BLaER1 treated with 17β-estradiol and CSF1 and Interleukin-3, amounts not matched to agents 10 nM and 100 nM (cell line): ENCODE results near the gene MYO1D.
"Not testable (repeated sequence)": the region's sequence is repeated elsewhere in the genome, so short reads cannot be mapped to it uniquely, and the experiment has no call there.

Experiments
- H3K27ac ChIP-seq, 11 experiments: shearing (Covaris generic); formaldehyde crosslinking; 2 replicates each; pipeline ENCODE4 v1.8.1; 2022
- H3K27me3 ChIP-seq, 11 experiments: shearing (Covaris generic); formaldehyde crosslinking; 2 replicates each; pipeline ENCODE4 v1.8.1; 2022
- H3K36me3 ChIP-seq, 11 experiments: shearing (Covaris generic); formaldehyde crosslinking; 2 replicates each; pipeline ENCODE4 v1.8.1; 2022
- H3K4me1 ChIP-seq, 10 experiments: shearing (Covaris generic); formaldehyde crosslinking; 2 replicates each; pipeline ENCODE4 v1.8.1; 2022
- H3K4me2 ChIP-seq, 11 experiments: shearing (Covaris generic); formaldehyde crosslinking; 2 replicates each; pipeline ENCODE4 v1.8.1; 2022
- H3K4me3 ChIP-seq, 10 experiments: shearing (Covaris generic); formaldehyde crosslinking; 2 replicates each; pipeline ENCODE4 v1.8.1; 2022
- H3K9ac ChIP-seq, 11 experiments: shearing (Covaris generic); formaldehyde crosslinking; 2 replicates each; pipeline ENCODE4 v1.8.1; 2022
- H3K9me3 ChIP-seq, 11 experiments: shearing (Covaris generic); formaldehyde crosslinking; replicated peaks in 1 of 11; 2 replicates each; pipeline ENCODE4 v1.8.1; 2022
- H4K20me1 ChIP-seq, 11 experiments: shearing (Covaris generic); formaldehyde crosslinking; 2 replicates each; pipeline ENCODE4 v1.8.1; 2022
- Cebpa-rat ChIP-seq, 11 experiments: shearing (Covaris generic); IDR thresholded peaks; 2 replicates each; pipeline ENCODE4 v1.8.1; 2022

Gene MYO1D

GRCh38 chr17:32831627-32832243 is 45.2 kb downstream of the MYO1D start:
- H3K4me3 ChIP-seq = no peak overlapping the region
- no peak for TF ChIP-seq Cebpa-rat (IDR thresholded peaks at IDR 0.05)
- no peaks in the 10 kb centered on the region for H3K27me3 ChIP-seq
- peaks cover 0 to 6% (median 0%) of the 10 kb centered on the region in 10 experiments; a peak in 2 of 20 replicates for H3K4me1 ChIP-seq
- H3K9ac ChIP-seq = no peak overlapping the region
- no peak overlapping the region for H3K4me2 ChIP-seq
- no peaks in the 10 kb centered on the region for H3K36me3 ChIP-seq
- H3K9me3 ChIP-seq = peaks cover 0 to 3% (median 0%) of the 10 kb centered on the region in 11 experiments; a peak in 1 of 22 replicates
- no peak overlapping the region for H3K27ac ChIP-seq
- 0 out of 22 replicates have a peak, but pooled peaks cover 0 to 6% (median 0%) of the 10 kb centered on the region in 11 experiments for H4K20me1 ChIP-seq

GRCh38 chr17:32831223-32831622 is 45.7 kb downstream of the MYO1D start:
- TF ChIP-seq Cebpa-rat (IDR thresholded peaks at IDR 0.05) = no peak
- Histone ChIP-seq H3K9me3 (peaks cover 0 to 3% (median 0%) of the 10 kb centered on the region in 11 experiments; a peak in 1 of 22 replicates), H4K20me1 (0 out of 22 replicates have a peak, but pooled peaks cover 0 to 6% (median 0%) of the 10 kb centered on the region in 11 experiments), H3K4me1 (peaks cover 0 to 6% (median 0%) of the 10 kb centered on the region in 10 experiments; a peak in 2 of 20 replicates), H3K36me3 (no peaks in the 10 kb centered on the region), H3K27me3 (no peaks in the 10 kb centered on the region), H3K9ac (no peak overlapping the region), H3K27ac (no peak overlapping the region), H3K4me2 (no peak overlapping the region), H3K4me3 (no peak overlapping the region)

- Histone ChIP-seq H3K36me3 (no peaks in the 10 kb centered on the region), H3K4me2 (no peak overlapping the region), H4K20me1 (0 out of 22 replicates have a peak, but pooled peaks cover 0 to 6% (median 0%) of the 10 kb centered on the region in 11 experiments), H3K27me3 (no peaks in the 10 kb centered on the region), H3K9ac (no peak overlapping the region), H3K9me3 (no peaks in the 10 kb centered on the region), H3K4me3 (no peak overlapping the region), H3K4me1 (peaks cover 0 to 6% (median 0%) of the 10 kb centered on the region in 10 experiments; a peak in 2 of 20 replicates), H3K27ac (no peak overlapping the region)
- TF ChIP-seq Cebpa-rat (IDR thresholded peaks at IDR 0.05) = no peak
These were observed 48.1 kb downstream of the MYO1D start for GRCh38 chr17:32828822-32829221.

GRCh38 chr17:32827227-32827626 is 49.7 kb downstream of the MYO1D start:
- Histone ChIP-seq H3K4me3 (no peak overlapping the region), H3K9me3 (peaks cover 0 to 3% (median 0%) of the 10 kb centered on the region in 11 experiments; a peak in 1 of 22 replicates), H3K4me1 (peaks cover 0 to 6% (median 0%) of the 10 kb centered on the region in 10 experiments; a peak in 2 of 20 replicates), H3K27me3 (no peaks in the 10 kb centered on the region), H3K9ac (no peak overlapping the region), H3K36me3 (no peaks in the 10 kb centered on the region), H3K27ac (no peak overlapping the region), H4K20me1 (0 out of 22 replicates have a peak, but pooled peaks cover 0 to 6% (median 0%) of the 10 kb centered on the region in 11 experiments), H3K4me2 (no peak overlapping the region)
- TF ChIP-seq Cebpa-rat (IDR thresholded peaks at IDR 0.05) = no peak

- Histone ChIP-seq H3K9ac (no peak overlapping the region), H3K4me1 (peaks cover 0 to 6% (median 0%) of the 10 kb centered on the region in 10 experiments; a peak in 2 of 20 replicates), H4K20me1 (no peaks in the 10 kb centered on the region), H3K36me3 (no peaks in the 10 kb centered on the region), H3K4me3 (no peak overlapping the region), H3K27me3 (no peaks in the 10 kb centered on the region), H3K9me3 (peaks cover 0 to 3% (median 0%) of the 10 kb centered on the region in 11 experiments; a peak in 1 of 22 replicates), H3K27ac (no peak overlapping the region), H3K4me2 (no peak overlapping the region)
- no peak for TF ChIP-seq Cebpa-rat (IDR thresholded peaks at IDR 0.05)
These were observed 50.8 kb downstream of the MYO1D start for GRCh38 chr17:32826076-32826475.

- Histone ChIP-seq H4K20me1 (no peaks in the 10 kb centered on the region), H3K27me3 (no peaks in the 10 kb centered on the region), H3K9ac (no peak overlapping the region), H3K4me1 (peaks cover 5 to 13% (median 11%) of the 10 kb centered on the region in 10 experiments), H3K27ac (no peak overlapping the region), H3K4me2 (no peak overlapping the region), H3K9me3 (peaks cover 0 to 3% (median 0%) of the 10 kb centered on the region in 11 experiments; a peak in 1 of 22 replicates), H3K4me3 (no peak overlapping the region), H3K36me3 (no peaks in the 10 kb centered on the region)
- TF ChIP-seq Cebpa-rat (IDR thresholded peaks at IDR 0.05) = no peak
These were observed 52.6 kb downstream of the MYO1D start for GRCh38 chr17:32824334-32824733.

- no peak overlapping the region for H3K4me2 ChIP-seq
- H3K9me3 ChIP-seq = peaks cover 0 to 3% (median 0%) of the 10 kb centered on the region in 11 experiments; a peak in 1 of 22 replicates
- H3K9ac ChIP-seq = no peak overlapping the region
- no peak for TF ChIP-seq Cebpa-rat (IDR thresholded peaks at IDR 0.05)
- no peaks in the 10 kb centered on the region for H3K27me3 ChIP-seq
- peaks cover 15 to 26% (median 23%) of the 10 kb centered on the region in 10 experiments for H3K4me1 ChIP-seq
- no peaks in the 10 kb centered on the region for H3K36me3 ChIP-seq
- no peak overlapping the region for H3K27ac ChIP-seq
- no peaks in the 10 kb centered on the region for H4K20me1 ChIP-seq
- no peak overlapping the region for H3K4me3 ChIP-seq
These were observed 53.9 kb downstream of the MYO1D start for GRCh38 chr17:32822996-32823395.

GRCh38 chr17:32821987-32822934 is 54.7 kb downstream of the MYO1D start:
- not testable (repeated sequence) for H3K4me3 ChIP-seq, H3K36me3 ChIP-seq, H3K27ac ChIP-seq, H3K27me3 ChIP-seq, H4K20me1 ChIP-seq, H3K9ac ChIP-seq, H3K4me2 ChIP-seq, H3K9me3 ChIP-seq
- H3K4me1 ChIP-seq = peaks cover 15 to 32% (median 24%) of the 10 kb centered on the region in 10 experiments

GRCh38 chr17:32820440-32820839 is 56.5 kb downstream of the MYO1D start:
- no peak for TF ChIP-seq Cebpa-rat (IDR thresholded peaks at IDR 0.05)
- peak overlapping the region in 5 of 11 experiments; percentile 54 to 90 (median 81); a peak in 8 of 22 replicates for H3K4me2 ChIP-seq
- H4K20me1 ChIP-seq = no peaks in the 10 kb centered on the region
- no peak overlapping the region for H3K27ac ChIP-seq
- H3K36me3 ChIP-seq = no peaks in the 10 kb centered on the region
- H3K9ac ChIP-seq = no peak overlapping the region
- peaks cover 0 to 3% (median 0%) of the 10 kb centered on the region in 11 experiments; a peak in 1 of 22 replicates for H3K9me3 ChIP-seq
- H3K27me3 ChIP-seq = no peaks in the 10 kb centered on the region
- peaks cover 15 to 34% (median 24%) of the 10 kb centered on the region in 10 experiments for H3K4me1 ChIP-seq
- no peak overlapping the region for H3K4me3 ChIP-seq
